GM10248 (cell line): ENCODE data around the gene SGPL1.

Experiments
- CTCF ChIA-PET: fragments of 300-600 bp; sonication (Branson Sonifier 250); formaldehyde crosslinking; extraction: SDS; loops from one replicate; lab custom pipeline; 2021; ENCODE audit warnings: antibody characterized with exemption; lab: Yijun Ruan, JAX
- POLR2A ChIA-PET: fragments of 350-650 bp; sonication (Branson Sonifier 250); formaldehyde crosslinking; extraction: SDS; loops from one replicate; lab custom pipeline; 2020; ENCODE audit warnings: antibody characterized with exemption; lab: Yijun Ruan, JAX
- DNase-seq: peaks from one replicate; pipeline ENCODE4 v3.0.0; 2012; ENCODE audit errors: extremely low spot score
- TF ChIP-seq, protein P1 (sequence below): IDR thresholded peaks from 2 replicates; pipeline ENCODE4 v1.5.1; 2012; ENCODE audit warnings: mild to moderate bottlenecking, low read depth; ENCODE audit errors: extremely low read depth, missing control alignments, control extremely low read depth

SGPL1 gene

DNA sequence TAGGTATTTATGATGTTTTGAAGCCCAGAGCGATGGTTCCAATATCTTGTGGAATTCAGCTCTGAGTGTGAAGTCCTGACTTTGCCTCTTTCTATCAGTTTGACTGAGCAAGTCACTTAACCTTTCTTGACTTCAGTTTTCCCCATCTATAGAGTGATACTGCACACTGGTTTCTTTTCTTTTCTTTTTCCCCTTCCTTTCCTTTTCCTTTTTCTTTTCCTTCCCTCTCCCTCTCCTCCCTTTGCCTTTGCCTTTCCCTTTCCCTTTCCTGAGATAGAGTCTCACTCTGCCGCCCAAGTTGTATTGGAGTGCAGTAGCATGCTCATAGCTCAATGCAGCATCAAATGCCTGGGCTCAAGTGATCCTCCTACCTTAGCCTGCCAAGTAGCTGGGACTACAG is 20.6 kb downstream of the SGPL1 start:
- CTCF ChIA-PET, result interaction anchor here (1.0 to 1.5 kb wide), 5 partner anchors 9 to 89 kb away, joined by 3 to 5 read pairs (median 4); no protein-coding TSS in a partner anchor
- POLR2A ChIA-PET, result no interaction called here
- TF ChIP-seq, protein P1, sequence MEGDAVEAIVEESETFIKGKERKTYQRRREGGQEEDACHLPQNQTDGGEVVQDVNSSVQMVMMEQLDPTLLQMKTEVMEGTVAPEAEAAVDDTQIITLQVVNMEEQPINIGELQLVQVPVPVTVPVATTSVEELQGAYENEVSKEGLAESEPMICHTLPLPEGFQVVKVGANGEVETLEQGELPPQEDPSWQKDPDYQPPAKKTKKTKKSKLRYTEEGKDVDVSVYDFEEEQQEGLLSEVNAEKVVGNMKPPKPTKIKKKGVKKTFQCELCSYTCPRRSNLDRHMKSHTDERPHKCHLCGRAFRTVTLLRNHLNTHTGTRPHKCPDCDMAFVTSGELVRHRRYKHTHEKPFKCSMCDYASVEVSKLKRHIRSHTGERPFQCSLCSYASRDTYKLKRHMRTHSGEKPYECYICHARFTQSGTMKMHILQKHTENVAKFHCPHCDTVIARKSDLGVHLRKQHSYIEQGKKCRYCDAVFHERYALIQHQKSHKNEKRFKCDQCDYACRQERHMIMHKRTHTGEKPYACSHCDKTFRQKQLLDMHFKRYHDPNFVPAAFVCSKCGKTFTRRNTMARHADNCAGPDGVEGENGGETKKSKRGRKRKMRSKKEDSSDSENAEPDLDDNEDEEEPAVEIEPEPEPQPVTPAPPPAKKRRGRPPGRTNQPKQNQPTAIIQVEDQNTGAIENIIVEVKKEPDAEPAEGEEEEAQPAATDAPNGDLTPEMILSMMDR, result no peak

DNA sequence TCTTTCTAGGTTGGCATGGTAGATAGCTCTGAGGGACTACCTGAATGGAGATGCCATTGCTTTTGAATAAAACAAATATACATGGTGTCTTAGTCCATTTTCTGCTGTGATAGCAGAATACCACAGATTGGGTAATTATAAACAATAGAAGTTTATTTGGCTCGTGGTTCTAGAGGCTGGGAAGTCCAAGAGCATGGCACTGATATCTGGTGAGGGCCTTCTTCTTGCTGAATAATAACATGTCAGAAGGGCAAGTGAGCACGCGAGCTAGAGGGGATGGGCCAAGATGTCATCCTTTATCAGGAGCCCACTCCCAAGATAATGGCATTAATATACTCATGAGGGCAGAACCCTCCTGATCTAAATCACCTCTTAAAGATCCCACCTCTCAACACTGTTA is 21.9 kb downstream of the SGPL1 start:
- TF ChIP-seq, protein P1, result no peak
- POLR2A ChIA-PET, result no interaction called here
- CTCF ChIA-PET, result interaction anchor here (1.1 kb wide), 1 partner anchor 22 kb away, joined by 3 read pairs; the partner anchor contains the start of gene SGPL1
- no peak for DNase-seq

More for the DNA sequence above, 20.6 kb downstream of the SGPL1 start:
- DNase-seq, result no peak

- POLR2A ChIA-PET, result no interaction called here
- TF ChIP-seq, protein P1, result no peak
- no peak for DNase-seq
- CTCF ChIA-PET, result interaction anchor here (1.1 to 1.7 kb wide), 2 partner anchors 22 to 38 kb away, joined by 3 to 5 read pairs; partner anchors contain the start of gene SGPL1
These were observed 22.6 kb downstream of the SGPL1 start for GRCh38 chr10:70838270-70838805.

DNA sequence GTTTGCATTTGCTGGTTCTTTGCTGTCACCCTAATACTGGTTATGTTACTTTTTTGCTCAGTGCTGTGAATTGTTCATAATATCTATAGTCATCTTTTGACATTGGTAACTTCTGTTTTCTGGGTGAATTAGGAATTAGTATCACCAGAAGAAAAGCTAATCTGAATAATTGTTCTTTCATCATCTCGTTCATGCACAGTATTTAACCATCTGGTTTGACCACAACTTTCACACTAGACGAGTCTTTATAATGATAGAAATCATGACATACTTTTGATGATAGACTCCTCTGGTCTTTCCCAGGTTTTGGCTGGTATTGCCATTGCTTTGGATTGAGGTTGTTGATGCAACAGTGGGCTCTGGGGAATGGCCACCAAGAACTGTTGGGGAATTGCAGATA is 25.1 kb downstream of the SGPL1 start:
- DNase-seq, result no peak
- TF ChIP-seq, protein P1, result no peak
- CTCF ChIA-PET, result interaction anchor here (1.0 kb wide), 1 partner anchor 26 kb away, joined by 3 read pairs; no protein-coding TSS in a partner anchor
- POLR2A ChIA-PET, result no interaction called here

- ChIA-PET POLR2A (no interaction called here), CTCF (interaction anchor here (1.1 to 1.6 kb wide), 2 partner anchors 11 to 15 kb away, joined by 4 to 5 read pairs; no protein-coding TSS in a partner anchor)
- TF ChIP-seq, protein P1, result no peak
- no peak for DNase-seq
These were observed 27.6 kb downstream of the SGPL1 start for GRCh38 chr10:70843333-70843732.

DNA sequence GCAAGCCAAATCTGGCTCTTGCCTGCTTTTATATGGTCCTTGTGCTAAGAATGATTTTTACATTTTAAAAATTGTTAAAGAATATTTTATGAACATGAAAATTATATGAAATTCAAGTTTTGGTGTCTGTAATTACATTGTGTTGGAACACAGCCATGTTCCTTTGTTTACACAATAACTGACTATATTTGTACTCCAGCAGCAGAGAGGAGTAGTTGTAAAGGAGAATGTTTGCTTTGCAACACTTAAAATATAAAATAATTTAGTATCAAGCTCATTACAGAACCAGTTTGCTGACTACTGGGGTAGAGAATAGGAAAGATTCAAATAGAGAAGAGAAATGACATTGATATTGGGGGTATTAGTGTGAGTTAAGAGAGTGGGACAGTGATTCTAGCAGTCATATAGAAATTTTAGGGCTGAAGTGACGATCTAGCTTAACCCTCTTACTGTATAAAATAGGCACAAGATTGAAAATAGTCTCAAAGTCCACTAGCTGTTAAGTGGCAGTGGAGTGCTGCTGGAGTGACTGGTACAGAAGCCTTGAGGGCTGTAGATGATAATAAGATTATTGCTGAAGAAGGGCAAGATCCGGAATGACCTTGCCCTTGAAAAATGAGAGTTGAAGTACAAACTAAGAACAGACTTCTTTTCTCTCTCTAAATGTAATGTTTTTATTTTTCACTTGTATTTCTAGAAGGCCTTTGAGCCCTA is 28.2 kb downstream of the SGPL1 start:
- ChIA-PET POLR2A (no interaction called here), CTCF (interaction anchor here (1.1 to 1.6 kb wide), 2 partner anchors 10 to 14 kb away, joined by 4 to 5 read pairs; no protein-coding TSS in a partner anchor)
- TF ChIP-seq, protein P1, result no peak
- DNase-seq, result no peak
